HG02870 (cell line): ENCODE measurements around the gene UBC.
"Not testable (repeated sequence)": the region's sequence is repeated elsewhere in the genome, so short reads cannot be mapped to it uniquely, and the experiment has no call there.

Source experiments
- ATAC-seq: cut with Tn5 transposase; IDR thresholded peaks from one replicate; pipeline ENCODE4 v1.9.1; 2021; ENCODE audit warnings: mild to moderate bottlenecking, moderate library complexity; ENCODE audit not compliant: unreplicated experiment

The UBC gene

DNA sequence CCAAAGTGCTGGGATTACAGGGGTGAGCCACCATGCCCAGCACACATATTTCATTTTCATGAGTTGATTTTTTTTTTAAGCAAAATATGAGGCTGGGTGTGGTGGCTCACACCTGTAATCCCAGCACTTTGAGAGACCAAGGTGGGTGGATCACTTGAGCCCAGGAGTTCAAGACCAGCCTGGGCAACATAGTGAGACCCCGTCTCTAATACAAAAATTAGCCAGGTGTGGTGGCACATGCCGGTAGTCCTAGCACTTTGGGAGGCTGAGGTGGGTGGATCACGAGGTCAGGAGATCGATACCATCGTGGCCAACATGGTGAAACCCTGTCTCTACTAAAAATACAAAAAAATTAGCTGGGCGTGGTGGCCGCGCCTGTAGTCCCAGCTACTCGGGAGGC, 17.1 kb upstream of the UBC start:
- not testable (repeated sequence) for ATAC-seq

DNA sequence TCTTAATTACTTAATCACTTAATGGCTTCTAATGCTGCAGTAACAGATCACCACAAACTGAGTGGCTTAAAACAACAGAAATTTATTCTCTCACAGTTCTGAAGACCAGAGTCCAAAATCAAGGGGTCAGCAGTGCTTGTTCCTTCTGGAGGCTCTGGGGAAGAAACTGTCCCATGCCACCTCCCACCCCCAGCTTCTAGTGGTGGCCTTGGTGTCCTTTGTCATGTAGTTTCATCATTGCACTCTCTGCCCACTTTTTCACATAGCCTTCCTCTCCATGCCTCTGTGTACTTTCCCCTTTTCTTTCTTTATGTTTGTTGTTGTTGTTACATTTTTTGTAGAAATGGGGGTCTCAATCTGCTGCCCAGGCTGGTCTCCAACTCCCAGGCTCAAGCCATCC, 16.1 kb upstream of the UBC start:
- ATAC-seq: no peak

DNA sequence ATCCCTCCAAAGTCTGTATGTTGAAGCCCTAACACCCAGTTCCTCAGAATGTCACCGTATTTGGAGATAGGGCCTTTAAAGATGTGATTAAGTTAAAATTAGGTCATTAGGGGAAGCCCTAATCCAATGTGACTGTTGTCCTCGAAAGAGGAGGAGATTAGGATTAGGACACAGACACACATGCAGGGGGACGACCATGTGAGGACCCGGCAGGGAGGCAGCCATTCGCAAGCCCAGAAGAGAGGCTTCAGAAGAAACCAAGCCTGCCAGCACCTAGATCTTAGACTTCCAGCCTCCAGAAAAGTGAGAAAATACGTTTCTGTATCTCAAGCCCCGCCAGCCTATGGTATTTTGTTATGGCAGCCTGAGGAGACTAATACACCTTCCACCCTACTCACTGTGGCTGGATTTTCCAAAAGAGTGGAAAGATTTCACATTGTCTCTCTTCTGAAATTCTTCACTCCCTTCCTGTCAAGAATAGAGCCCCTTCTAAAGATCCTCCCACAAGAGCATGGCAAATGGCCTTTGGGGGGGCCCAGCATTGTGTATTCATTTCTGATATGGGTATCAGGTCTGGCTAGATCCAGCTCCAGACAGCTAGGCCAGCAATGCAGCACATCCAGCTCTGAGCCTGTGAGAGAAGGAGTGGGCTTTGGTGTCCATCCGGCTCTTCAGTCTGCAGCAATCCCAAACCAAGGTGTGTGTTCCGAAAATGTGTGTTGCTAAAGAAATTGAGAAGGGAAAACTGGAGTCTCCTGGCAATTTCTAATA, 15.4 kb upstream of the UBC start:
- ATAC-seq: no peak

DNA sequence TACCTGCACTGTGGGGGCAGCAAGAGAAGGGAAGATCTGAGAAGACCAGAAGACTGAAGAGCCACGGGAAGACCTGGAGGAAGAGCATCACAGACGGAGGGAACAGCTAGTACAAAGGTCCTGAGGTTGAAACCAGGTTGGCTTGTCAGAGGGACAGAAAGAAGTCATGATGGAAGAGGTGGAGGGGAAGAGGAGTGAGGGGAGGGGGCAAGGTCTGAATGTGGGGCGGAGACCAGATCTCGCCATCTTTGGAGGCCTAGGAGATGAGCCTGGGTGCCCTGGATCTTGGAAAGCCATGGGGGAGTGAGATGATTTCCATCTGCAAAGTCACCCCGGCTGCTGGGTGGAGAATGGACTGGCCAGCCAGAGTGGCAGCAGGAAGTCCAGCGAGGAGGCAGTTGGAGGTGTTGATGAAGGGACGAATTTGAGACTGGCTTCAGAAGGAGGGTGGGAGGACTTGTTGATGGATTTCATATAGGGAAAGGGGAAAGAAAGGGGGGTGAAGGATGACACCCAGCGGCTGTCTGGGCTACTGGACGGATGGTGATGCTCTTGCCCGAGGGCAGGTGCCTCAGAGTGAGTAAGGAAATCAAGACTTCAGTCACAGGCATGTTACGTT, 14.6 kb upstream of the UBC start:
- ATAC-seq: no peak

DNA sequence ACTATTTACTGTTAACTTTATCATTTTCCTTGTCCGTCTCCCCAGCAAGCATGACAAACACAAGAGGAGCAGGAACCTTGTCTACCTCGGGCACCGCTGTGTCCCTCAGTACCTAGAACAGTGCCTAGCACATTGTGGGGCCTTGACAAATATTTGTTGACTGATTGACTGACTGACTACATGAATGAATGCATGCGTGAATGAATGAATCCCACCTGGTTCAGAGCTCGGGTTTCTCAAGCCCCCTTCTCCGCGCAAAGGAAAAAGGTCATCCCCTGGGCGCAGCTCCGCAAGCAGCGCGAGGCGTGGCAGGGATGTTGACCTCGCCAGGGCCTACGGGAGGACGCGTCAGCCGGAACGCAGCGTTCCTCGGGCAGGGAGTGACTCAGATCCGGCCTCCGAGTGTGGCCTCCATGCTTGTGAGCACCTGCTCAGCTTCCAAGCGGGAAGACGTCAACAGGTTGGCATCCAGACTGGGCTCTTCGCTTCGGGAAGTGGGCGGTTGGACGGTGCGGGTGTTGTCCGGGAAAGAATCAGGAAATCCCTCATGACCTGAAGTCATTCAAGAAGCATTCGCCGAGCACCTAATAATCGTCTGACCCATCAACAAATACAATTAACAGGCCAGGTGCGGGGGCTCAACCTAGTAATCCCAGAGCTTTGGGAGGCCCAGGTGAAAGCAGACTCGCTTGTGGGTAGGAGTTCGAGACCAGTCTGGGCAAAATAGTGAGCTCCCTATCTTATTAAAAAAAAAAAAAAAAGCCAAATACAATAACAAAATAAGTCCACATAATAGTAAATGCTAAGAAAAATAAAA, 13.9 kb upstream of the UBC start:
- ATAC-seq: peak; percentile 23

DNA sequence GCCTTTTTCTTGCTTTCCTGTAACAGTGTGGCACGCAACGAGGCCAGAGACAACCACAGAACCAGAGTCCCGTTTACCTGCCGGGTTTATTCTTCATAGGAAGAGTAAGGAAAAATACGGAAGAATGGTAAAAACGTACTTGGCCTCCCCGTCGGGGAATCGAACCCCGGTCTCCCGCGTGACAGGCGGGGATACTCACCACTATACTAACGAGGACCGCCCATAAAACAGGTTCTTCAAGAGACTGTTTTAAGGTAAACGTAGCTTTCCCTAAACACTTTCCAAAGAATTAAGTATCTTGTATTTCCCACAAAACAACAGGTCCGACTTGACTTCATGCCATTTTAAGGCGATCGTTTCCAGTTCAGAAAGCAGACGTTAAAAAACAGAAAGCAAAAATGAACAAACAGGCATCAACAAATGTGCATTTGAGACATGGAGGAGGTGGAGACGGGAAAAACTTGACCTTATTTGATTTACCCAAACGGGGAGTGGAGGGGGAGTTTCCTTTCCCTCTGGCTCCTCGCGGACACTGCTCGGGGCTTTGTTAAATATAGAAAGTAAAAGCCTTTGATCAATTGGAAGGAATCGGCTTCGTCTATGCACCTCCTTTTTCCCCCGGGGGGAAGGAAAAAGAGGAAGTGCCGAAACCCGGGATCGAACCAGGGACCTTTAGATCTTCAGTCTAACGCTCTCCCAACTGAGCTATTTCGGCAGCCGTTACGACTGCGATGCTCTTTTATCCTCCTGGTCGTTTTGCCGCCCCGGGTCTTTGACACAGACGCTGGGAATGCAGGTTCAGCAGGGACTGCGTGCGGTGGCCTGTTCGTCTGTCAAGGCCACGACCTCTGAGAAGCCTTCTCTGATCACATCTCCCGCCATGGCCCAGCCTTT, 13.0 kb upstream of the UBC start:
- peak; percentile 64 for ATAC-seq

DNA sequence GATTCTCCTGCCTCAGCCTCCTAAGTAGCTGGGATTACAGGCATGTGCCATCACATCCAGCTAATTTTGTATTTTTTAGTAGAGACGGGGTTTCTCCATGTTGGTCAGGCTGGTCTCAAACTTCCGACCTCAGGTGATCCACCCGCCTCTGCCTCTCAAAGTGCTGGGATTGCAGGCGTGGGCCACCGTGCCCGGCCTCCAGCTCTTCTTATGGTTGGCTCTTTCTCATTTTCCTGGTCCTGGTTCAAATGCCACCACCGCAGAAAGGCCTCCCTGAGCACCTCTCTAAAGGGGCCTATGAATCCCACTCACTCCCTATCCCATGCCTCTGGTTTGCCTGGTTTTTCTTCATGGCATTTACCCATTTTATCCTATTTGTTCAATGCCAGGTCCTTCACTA, 11.3 kb upstream of the UBC start:
- not testable (repeated sequence) for ATAC-seq

DNA sequence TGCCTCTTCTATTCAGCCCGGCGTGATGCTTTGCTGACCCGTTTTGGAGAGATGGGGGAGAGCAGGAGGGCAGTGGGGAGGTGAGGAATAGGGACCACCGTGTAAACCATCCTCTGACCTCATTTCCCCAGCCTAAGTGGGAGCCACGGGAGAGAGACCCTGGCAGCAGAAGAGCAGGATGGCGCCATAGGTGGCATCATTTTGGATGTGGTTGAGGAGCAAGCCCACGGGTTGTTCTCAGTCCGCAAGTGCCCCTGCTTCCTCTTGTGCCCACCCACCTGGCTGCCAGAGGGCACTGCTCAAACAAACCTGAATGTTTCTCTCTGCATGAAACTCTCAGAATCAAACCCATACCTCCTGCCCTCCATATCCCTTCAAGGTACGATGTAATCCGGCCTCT, 10.7 kb upstream of the UBC start:
- no peak for ATAC-seq

DNA sequence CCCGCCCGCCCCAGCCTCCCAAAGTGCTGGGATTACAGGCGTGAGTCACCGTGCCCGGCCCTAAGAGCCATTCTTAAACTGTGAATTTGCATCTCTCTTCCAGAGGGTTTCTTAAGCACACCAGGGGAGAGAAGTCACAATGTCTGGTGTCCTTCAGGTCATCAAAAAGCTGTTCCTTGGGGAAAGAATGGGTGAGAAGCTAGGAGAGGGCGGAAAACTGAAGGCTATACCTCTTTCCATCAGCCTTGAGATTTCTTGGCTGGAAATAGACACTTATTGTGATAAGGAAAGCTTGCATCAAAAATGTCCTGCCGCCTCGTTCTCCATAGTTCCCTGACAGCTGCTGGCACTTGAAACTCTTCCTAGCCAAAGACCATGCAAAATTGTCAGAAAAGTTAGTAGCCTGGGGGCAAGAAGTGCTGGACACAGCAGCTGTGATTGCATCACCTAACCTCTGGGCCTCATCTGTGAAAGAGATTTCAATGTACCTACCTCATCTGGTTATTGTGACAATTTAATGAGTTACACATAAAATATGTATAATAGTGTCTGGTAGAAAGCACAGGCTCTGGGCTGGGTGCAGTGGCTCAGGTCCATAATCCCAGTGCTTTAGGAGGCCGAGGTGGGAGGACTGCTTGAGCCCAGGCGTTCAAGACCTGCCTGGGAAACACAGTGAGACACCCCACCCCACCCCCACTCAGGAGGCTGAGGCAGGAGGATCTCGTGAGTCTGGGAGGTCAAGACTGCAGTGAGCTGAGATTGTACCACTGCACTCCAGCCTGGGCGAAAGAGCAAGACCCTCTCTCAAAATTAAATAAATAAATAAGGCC, 9.7 kb upstream of the UBC start:
- ATAC-seq: no peak

DNA sequence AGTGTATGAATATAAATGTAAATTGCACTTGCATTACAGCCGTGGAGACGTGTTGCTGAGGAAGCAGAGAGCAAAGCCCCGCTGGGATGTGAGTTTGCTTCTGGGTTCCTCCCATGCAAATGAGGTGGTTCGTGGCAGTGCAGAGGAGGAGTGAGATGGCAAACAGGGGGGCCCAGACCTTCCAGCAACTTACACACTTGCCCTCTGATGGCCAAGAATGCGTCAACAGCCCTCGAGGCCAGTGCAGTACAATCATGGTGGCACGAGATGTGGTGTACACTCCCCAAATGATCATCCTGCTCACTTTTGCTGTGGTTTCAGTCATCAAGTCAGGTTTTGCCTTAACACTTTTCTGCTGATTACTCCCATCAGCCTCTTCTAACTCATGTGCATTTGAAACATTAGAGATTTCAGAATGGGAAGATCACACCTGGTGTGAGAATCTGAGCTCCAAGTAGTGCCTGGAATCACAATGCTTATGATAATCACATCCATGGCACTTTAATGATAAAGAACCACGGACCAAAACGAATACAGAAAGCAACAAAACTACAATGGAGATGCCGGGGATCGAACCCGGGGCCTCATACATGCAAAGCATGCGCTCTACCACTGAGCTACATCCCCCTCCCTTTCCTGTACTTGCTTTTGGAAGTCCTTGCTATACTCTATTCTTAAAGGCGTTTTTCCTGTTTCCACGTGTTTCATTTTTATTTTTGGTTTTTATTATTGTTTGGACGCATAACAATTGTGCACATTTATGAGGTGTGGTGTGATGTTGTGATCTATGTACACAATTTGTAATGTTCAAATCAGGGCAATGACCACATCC, 7.0 kb upstream of the UBC start:
- peak; percentile 47 for ATAC-seq

DNA sequence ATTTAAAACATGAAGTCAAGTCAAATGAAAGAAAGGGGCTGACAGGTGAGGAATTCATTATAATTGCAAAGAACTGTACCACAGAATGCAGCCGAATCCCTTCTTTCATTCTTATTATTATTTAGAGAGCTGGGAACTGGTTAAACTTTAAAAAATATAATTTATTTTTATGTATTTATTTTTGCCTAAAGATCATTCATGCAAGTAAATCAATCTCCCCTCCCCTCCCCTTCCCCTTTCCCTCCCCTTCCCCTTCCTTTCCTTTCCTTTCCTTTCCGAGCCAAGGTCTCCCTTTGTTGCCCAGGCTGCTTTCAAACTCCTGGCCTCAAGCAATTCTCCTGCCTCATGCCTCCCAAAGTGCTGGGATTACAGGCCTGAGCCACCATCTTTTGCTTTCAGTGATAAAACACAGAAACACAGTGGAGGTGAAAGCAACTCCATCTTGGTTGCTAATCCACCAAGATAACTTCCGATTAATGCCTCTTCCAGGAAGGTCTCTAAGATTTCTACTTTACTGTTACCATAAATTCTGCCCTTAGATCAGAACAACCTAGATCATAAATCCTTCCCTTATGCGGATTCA, 6.0 kb upstream of the UBC start:
- ATAC-seq: no peak

DNA sequence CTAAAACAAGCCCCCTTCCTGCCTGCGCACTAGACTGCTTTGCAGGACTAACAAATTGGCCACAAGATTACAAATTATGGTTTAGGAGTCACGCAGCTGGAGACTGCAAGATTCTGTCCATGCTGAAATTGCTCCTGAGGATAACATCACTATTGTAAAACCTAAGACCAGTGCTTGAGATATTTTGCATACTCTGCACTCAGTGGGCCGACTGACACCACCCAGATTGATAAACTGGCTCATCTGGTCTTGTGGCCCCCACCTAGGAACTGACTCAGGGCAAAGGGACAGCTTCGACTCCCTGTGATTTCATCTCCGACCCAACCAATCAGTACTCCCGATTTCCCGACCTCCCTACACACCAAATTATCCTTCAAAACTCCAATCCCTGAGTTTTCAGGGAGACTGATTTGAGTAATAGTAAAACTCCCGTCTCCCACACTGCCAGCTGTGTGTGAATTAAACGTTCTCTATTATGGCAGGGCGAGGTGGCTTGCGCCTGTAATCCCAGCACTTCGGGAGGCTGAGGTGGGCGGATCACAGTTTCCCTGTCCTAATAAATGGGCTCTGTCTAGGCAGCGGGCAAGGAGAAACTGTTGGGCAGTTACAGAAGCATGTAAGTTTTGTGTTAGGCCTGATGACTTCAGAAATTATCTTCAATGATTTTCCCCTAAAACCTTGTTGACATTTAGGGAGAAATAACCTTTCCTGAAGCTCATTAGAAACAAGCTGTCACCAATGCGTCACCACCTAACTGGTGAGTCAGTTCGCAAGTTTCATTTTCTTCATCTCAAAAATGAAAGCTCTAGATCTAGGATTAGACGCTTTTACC, 5.3 kb upstream of the UBC start:
- ATAC-seq: no peak

DNA sequence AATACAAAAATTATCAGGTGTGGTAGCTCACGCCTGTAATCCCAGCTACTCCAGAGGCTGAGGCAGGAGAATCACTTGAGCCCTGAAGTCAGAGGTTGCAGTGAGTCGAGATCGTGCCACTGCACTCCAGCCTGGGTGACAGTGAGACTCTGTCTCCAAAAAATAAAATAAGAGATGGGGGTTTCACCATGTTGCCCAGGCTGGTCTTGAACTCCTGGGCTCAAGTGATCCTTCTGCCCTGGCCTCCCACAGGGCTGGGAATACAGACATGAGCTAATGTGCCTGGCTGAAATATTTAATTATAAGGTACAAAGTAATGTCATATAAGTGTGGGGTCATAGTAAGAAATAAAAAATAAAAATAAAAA, 4.2 kb upstream of the UBC start:
- not testable (repeated sequence) for ATAC-seq

DNA sequence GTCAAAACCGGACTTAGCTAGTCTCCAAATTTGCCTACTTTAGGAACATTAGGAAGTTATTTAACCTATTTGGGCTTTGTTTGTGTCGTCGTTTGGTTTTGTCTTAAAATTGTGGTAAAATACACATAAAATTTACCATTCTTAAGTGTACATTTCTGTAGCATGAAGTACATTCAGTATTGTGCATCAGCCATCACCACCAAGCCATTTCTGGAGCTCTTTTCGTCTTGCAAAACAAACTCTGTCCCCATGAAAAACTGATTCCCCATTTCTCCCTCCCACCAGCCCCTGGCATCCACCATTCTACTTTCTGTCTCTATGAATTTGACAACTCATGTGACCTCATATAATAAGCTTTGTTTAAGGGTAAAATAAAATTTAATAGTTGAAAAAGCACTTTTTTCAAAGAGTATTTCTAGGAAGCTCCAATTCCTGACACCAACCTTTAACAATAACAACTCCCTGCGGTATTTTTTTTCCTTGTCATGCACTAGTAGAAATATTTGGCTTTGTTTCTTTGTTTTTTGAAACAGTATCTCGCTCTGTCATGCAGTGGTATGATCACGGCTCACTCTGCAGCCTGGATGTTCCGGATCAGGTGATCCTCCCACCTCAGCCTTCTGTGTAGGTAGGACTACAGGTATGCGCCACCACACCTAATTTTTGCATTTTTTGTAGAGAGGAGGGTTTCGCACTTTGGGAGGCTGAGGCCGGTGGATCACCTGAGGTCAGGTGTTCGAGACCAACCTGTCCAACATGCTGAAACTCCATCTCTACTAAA, 3.6 kb upstream of the UBC start:
- no peak for ATAC-seq

DNA sequence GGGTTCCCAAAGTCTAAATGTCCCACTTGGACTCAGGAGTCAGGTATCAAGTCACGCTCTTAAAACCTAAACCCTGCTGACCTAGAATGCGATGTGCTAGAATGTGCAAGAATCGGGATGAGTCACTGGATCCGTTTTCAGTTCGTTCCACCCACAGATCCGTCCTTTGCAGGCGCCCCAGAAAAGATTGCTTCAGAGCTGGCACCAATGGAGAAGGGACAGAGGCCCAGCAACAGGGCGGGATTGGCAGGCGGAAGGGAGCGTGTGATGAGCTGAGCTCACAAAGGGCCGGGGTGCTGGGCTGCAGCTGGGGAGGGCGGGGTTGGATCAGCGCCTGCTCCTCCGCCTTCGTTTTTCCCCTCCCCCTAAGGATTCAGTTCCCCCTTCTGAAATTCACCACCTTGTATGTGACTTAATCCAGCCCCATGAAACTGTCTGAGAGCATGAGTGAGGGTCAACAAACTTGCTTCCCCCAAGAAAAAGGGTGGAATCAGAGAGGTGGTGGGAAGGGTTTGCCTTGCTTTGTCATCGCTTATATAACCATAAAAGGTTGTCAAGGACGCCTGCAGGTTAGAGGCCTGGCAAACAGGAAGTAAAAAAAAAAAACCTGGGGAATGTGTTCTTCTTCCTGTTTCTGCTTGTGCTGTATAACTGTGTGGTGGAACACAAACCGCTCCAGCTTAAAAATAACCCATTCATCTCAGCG, 2.8 kb upstream of the UBC start:
- ATAC-seq: peak; percentile 41

DNA sequence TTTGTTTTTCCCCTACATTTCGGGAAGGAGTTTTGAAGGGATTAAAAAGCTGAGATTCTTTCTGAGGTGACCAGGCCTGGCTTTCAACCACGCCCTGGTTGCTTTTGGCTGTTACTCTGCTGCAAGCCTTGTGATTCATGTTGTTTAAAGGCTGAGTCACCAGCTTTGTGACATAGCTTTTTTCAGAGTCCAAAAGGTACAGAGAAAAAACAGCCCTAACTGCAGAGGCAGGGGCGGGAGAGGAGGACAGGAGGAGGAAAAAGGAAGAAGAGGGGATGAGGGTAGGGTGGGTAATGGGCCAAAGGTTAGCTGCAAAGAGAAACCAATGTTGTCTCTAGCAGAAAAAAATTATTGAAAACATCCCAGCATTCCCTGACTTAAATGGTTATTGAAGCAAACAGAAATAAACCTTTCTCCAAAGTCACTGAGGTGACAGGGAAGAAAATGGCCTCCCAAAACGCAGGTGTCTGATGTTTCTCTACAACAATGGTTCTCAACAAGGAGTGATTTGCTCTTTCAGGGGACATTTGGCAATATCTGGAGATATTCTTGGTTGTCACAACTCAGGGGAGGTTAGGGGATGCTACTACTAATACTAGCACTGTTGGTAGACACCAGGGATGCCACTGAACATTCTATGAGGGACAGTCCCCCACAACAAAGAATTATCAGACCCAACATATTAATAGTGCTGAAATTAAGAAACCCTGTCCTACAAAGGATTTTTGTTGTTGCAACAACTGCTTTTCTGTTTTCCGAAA, 2.1 kb upstream of the UBC start:
- ATAC-seq: no peak
